ENCODE data around the gene EDAR. TPM values are rescaled to one million over a fixed set of nuclear protein-coding genes. Genes with fewer than 3 reads are reported as not detected.
A peak's percentile ranks its signal among the peaks of the same experiment; 100 is the strongest.

Gene EDAR
- total RNA-seq, 4 donors from 2014 or later = not detected

- Histone ChIP-seq H3K27me3 (no peaks in the 10 kb centered on the region), H3K4me1 (peaks cover 5 to 8% (median 7%) of the 10 kb centered on the region in 4 donors), H3K9me3 (no peaks in the 10 kb centered on the region), H3K36me3 (no peaks in the 10 kb centered on the region), H3K27ac (replicated peaks in 1 of 4) (no peak overlapping the region), H3K4me3 (no peak overlapping the region)
- TF ChIP-seq CTCF (IDR thresholded peaks at IDR 0.05) = no peak
- no peak for TF ChIP-seq POLR2A (IDR thresholded peaks at IDR 0.05; ENCODE audit: low read depth)
- TF ChIP-seq EP300 (IDR thresholded peaks at IDR 0.05) = no peak
- no peak for TF ChIP-seq POLR2AphosphoS5 (IDR thresholded peaks at IDR 0.05)
- DNase-seq (ENCODE audit: extremely low spot score) = no peak
- no CpG with 5 or more reads among the region's 1 CpG for WGBS
- intact Hi-C loops (cut with DNase I) = no loop called here
These were observed 80.3 kb downstream of the EDAR start for GRCh38 chr2:108908713-108909070.

- 81% methylated on average over 7 of the region's 24 CpGs for WGBS
- no peak overlapping the region for H3K4me3 ChIP-seq
- intact Hi-C loops (cut with DNase I) = no loop called here
- peak; percentile 91 for DNase-seq (ENCODE audit: extremely low spot score)
- TF ChIP-seq POLR2AphosphoS5 (IDR thresholded peaks at IDR 0.05) (no peak), CTCF (IDR thresholded peaks at IDR 0.05) (no peak), EP300 (IDR thresholded peaks at IDR 0.05) (no peak), POLR2A (IDR thresholded peaks at IDR 0.05; ENCODE audit: low read depth) (no peak)
- H3K9me3 ChIP-seq = no peaks in the 10 kb centered on the region
- H3K36me3 ChIP-seq = no peaks in the 10 kb centered on the region
- H3K4me1 ChIP-seq = peaks cover 5 to 8% (median 7%) of the 10 kb centered on the region in 4 donors
- no peak overlapping the region for H3K27ac ChIP-seq (replicated peaks in 1 of 4)
- H3K27me3 ChIP-seq = no peaks in the 10 kb centered on the region
These were observed 81.0 kb downstream of the EDAR start for GRCh38 chr2:108907822-108908712.

- no peaks in the 10 kb centered on the region for H3K27me3 ChIP-seq
- H3K27ac ChIP-seq (replicated peaks in 1 of 4) = no peak overlapping the region
- DNase-seq (ENCODE audit: extremely low spot score) = peak; percentile 90
- no peaks in the 10 kb centered on the region for H3K9me3 ChIP-seq
- no peak overlapping the region for H3K4me3 ChIP-seq
- WGBS = 83% methylated on average over 7 of the region's 15 CpGs
- peaks cover 5 to 8% (median 7%) of the 10 kb centered on the region in 4 donors for H3K4me1 ChIP-seq
- no peak for TF ChIP-seq POLR2A (IDR thresholded peaks at IDR 0.05; ENCODE audit: low read depth)
- TF ChIP-seq EP300 (IDR thresholded peaks at IDR 0.05) = no peak
- TF ChIP-seq CTCF (IDR thresholded peaks at IDR 0.05) = no peak
- TF ChIP-seq POLR2AphosphoS5 (IDR thresholded peaks at IDR 0.05) = no peak
- intact Hi-C loops (cut with DNase I) = no loop called here
- H3K36me3 ChIP-seq = no peaks in the 10 kb centered on the region
These were observed 82.5 kb downstream of the EDAR start for GRCh38 chr2:108906403-108907077.

- Histone ChIP-seq H3K27me3 (no peaks in the 10 kb centered on the region), H3K27ac (replicated peaks in 1 of 4) (no peak overlapping the region), H3K4me1 (peaks cover 5 to 8% (median 7%) of the 10 kb centered on the region in 4 donors), H3K4me3 (no peak overlapping the region), H3K9me3 (no peaks in the 10 kb centered on the region), H3K36me3 (no peaks in the 10 kb centered on the region)
- intact Hi-C loops (cut with DNase I) = no loop called here
- WGBS = 82% methylated on average over 13 of the region's 13 CpGs
- TF ChIP-seq EP300 (IDR thresholded peaks at IDR 0.05) = no peak
- DNase-seq (ENCODE audit: extremely low spot score) = no peak
These were observed 83.1 kb downstream of the EDAR start for GRCh38 chr2:108905906-108906305.

GRCh38 chr2:108905176-108905575 is 83.8 kb downstream of the EDAR start:
- H3K4me1 ChIP-seq = peaks cover 5 to 8% (median 7%) of the 10 kb centered on the region in 4 donors
- H3K4me3 ChIP-seq = no peak overlapping the region
- intact Hi-C loops (cut with DNase I) = no loop called here
- WGBS = 57% methylated on average over 1 of the region's 3 CpGs
- no peaks in the 10 kb centered on the region for H3K27me3 ChIP-seq
- peak; percentile 55 for DNase-seq (ENCODE audit: extremely low spot score)
- peaks cover 0 to 7% (median 0%) of the 10 kb centered on the region in 4 donors for H3K9me3 ChIP-seq
- H3K27ac ChIP-seq (replicated peaks in 1 of 4) = no peak overlapping the region
- TF ChIP-seq EP300 (IDR thresholded peaks at IDR 0.05) = no peak
- TF ChIP-seq CTCF (IDR thresholded peaks at IDR 0.05) = no peak
- no peak for TF ChIP-seq POLR2A (IDR thresholded peaks at IDR 0.05; ENCODE audit: low read depth)
- TF ChIP-seq POLR2AphosphoS5 (IDR thresholded peaks at IDR 0.05) = no peak
- no peaks in the 10 kb centered on the region for H3K36me3 ChIP-seq

All from esophagus muscularis mucosa (tissue), 4 donors.